ENCODE measurements around the gene FRYL. TPM values are rescaled to one million over a fixed set of nuclear protein-coding genes. Genes with fewer than 3 reads are reported as not detected.
A peak's percentile ranks its signal among the peaks of the same experiment; 100 is the strongest.

The FRYL gene
- polyA plus RNA-seq, 4 donors: 17.0 to 78.4 (median 21.4) TPM

DNA sequence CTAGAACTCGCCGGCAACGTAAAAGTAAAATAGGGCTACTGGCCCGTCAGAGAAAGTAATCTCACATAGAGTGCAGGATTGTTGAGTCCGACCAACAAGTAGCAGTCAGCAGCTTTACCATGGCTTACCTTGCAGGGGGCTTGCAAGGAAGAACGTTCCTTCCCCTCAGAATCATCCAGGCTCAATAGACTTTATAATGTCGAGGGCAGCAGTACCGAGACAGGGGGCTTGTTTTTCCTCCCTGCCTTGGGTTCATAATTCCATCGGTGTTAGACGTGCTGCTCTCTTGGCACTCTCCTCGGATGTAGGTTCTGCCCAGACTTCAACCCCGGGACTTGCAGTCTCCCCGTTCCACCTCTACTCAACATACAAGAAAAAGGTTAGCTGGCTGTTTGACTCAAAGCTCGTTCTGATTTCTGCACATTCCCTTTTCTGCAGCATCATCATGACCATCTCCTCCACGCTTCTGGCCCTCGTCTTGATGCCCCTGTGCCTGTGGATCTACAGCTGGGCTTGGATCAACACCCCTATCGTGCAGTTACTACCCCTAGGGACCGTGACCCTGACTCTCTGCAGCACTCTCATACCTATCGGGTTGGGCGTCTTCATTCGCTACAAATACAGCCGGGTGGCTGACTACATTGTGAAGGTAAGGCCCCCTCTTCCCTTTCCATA lies 295.4 kb downstream of the FRYL start:
- H3K4me3 ChIP-seq (ENCODE audit: low read depth in 1 of 3, low read length in 3 of 3): no peak overlapping the region
- no peaks in the 10 kb centered on the region for H3K9me3 ChIP-seq (ENCODE audit: control insufficient read depth in 2 of 2, insufficient read depth in 1 of 2, low read depth in 1 of 2, low read length in 1 of 2)
- peaks cover 10 to 57% (median 38%) of the 10 kb centered on the region in 3 donors for H3K27me3 ChIP-seq (ENCODE audit: control insufficient read depth in 3 of 3, insufficient read depth in 3 of 3, low read length in 3 of 3)
- no peak overlapping the region for H3K27ac ChIP-seq (ENCODE audit: low read depth in 1 of 3, low read length in 2 of 3)
- DNase-seq (peak in 1 of 2 donors; percentile 20), FAIRE-seq (no peak)
- no peaks in the 10 kb centered on the region for H3K36me3 ChIP-seq (ENCODE audit: control insufficient read depth in 3 of 3, insufficient read depth in 2 of 3, low read depth in 1 of 3, low read length in 3 of 3)
- H3K4me1 ChIP-seq (ENCODE audit: control insufficient read depth in 3 of 3, insufficient read depth in 2 of 3, low read depth in 1 of 3, low read length in 2 of 3): no peaks in the 10 kb centered on the region
- 21 to 33% (median 23%) methylated on average over 22 of the region's 22 CpGs for WGBS, 3 donors

DNA sequence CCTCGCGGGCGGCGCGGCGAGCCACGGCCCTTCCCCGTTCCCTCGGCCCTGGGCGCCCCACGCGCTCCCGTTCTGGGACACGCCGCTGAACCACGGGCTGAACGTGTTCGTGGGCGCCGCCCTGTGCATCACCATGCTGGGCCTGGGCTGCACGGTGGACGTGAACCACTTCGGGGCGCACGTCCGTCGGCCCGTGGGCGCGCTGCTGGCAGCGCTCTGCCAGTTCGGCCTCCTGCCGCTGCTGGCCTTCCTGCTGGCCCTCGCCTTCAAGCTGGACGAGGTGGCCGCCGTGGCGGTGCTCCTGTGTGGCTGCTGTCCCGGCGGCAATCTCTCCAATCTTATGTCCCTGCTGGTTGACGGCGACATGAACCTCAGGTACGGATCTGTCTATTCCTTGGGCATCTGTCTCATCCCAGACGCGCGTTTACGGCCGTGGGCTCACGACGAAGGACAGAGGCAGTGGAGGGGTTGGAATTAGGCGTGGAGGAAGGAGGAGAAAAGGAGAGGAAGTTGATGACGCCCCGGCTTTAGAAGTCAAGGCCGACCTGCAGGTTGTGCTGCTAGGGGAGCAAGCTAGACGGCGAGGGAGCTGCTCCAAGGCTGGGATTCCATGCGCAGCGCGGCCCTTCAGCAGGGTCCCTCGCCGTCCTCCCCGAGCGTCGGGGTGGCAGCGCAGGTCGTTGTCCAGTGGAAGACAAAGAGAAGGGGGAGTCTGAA lies 296.1 kb downstream of the FRYL start:
- Histone ChIP-seq H3K4me3 (ENCODE audit: low read depth in 1 of 3, low read length in 3 of 3) (peak overlapping the region in 1 of 3 donors; percentile 56), H3K36me3 (ENCODE audit: control insufficient read depth in 3 of 3, insufficient read depth in 2 of 3, low read depth in 1 of 3, low read length in 3 of 3) (no peaks in the 10 kb centered on the region), H3K27me3 (ENCODE audit: control insufficient read depth in 3 of 3, insufficient read depth in 3 of 3, low read length in 3 of 3) (peaks cover 7 to 53% (median 35%) of the 10 kb centered on the region in 3 donors), H3K4me1 (ENCODE audit: control insufficient read depth in 3 of 3, insufficient read depth in 2 of 3, low read depth in 1 of 3, low read length in 2 of 3) (no peaks in the 10 kb centered on the region), H3K9me3 (ENCODE audit: control insufficient read depth in 2 of 2, insufficient read depth in 1 of 2, low read depth in 1 of 2, low read length in 1 of 2) (no peaks in the 10 kb centered on the region), H3K27ac (ENCODE audit: low read depth in 1 of 3, low read length in 2 of 3) (no peak overlapping the region)
- FAIRE-seq (no peak), DNase-seq (peak in 1 of 2 donors; percentile 39)
- 8 to 16% (median 8%) methylated on average over 57 to 66 of the region's 66 CpGs for WGBS, 3 donors

DNA sequence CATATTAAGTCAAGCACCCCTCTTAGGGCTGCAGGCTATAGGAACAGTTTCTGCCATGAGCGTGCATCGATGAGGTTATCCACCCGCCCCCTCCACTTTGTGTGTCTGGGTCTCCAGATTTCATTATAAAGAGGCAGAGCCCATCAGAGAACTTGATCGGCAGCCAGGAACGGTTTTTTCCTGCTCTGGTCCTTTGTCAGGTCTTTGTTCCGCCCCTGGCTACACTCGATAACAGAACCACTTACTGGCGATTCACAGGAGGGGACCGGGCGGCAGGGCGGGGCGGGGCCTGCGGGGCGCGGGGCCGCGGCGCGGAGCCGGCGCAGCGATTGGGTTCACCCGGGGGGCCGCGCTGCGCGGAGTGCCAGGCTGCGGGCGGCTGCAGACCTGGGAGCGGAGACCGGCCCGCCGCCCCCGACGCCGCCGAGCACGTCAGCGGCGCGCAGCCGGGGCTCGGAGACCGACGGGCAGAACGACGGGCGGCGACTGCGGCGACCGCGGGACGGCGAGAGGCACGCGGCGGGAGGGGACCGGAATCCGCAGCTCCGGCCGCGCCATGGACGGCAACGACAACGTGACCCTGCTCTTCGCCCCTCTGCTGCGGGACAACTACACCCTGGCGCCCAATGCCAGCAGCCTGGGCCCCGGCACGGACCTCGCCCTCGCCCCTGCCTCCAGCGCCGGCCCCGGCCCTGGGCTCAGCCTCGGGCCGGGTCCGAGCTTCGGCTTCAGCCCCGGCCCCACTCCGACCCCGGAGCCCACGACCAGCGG lies 296.9 kb downstream of the FRYL start, which contains the start of gene SLC10A4:
Gene SLC10A4, plus strand, starts transcription at position 338 of the 771 bp plus-strand sequence. Its CDS starts 219 bp downstream, at position 557.
- Histone ChIP-seq H3K4me1 (ENCODE audit: control insufficient read depth in 3 of 3, insufficient read depth in 2 of 3, low read depth in 1 of 3, low read length in 2 of 3) (no peaks in the 10 kb centered on the region), H3K27ac (ENCODE audit: low read depth in 1 of 3, low read length in 2 of 3) (no peak within 1 kb of the TSS), H3K9me3 (ENCODE audit: control insufficient read depth in 2 of 2, insufficient read depth in 1 of 2, low read depth in 1 of 2, low read length in 1 of 2) (no peaks in the 10 kb centered on the region), H3K4me3 (ENCODE audit: low read depth in 1 of 3, low read length in 3 of 3) (peak within 1 kb of the TSS in 1 of 3 donors; percentile 56), H3K27me3 (ENCODE audit: control insufficient read depth in 3 of 3, insufficient read depth in 3 of 3, low read length in 3 of 3) (peaks cover 7 to 47% (median 32%) of the 10 kb centered on the region in 3 donors), H3K36me3 (ENCODE audit: control insufficient read depth in 3 of 3, insufficient read depth in 2 of 3, low read depth in 1 of 3, low read length in 3 of 3) (no peaks in the 10 kb centered on the region)
- 2 to 6% (median 3%) methylated on average over 64 to 85 of the region's 85 CpGs for WGBS, 3 donors
- no peak for FAIRE-seq
- DNase-seq: peak in 1 of 2 donors; percentile 45

DNA sequence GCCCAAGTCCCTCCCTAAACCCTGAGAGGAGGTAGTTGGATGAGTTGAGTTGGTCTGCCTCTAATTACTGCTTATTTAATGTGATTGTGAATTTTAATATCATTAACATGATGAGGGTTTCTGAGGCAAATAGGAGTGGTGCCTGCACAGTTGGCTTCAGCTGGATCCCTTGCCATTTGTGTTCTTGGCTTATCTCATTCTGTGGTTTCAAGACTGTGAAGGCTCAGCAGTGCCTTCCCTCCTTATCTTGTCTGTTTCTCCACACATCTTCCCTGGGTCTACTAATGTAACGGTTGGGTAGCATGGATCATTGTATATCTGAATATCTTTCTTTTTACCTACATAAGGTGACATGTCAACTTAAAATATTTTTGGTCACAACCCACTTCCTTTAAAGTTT lies 298.5 kb downstream of the FRYL start:
- no peak overlapping the region for H3K4me3 ChIP-seq (ENCODE audit: low read depth in 1 of 3, low read length in 3 of 3)
- peaks cover 7 to 45% (median 28%) of the 10 kb centered on the region in 3 donors for H3K27me3 ChIP-seq (ENCODE audit: control insufficient read depth in 3 of 3, insufficient read depth in 3 of 3, low read length in 3 of 3)
- no peaks in the 10 kb centered on the region for H3K36me3 ChIP-seq (ENCODE audit: control insufficient read depth in 3 of 3, insufficient read depth in 2 of 3, low read depth in 1 of 3, low read length in 3 of 3)
- 88 to 93% (median 89%) methylated on average over 1 of the region's 1 CpG for WGBS, 3 donors
- no peak for DNase-seq
- FAIRE-seq: no peak
- no peak overlapping the region for H3K27ac ChIP-seq (ENCODE audit: low read depth in 1 of 3, low read length in 2 of 3)
- no peaks in the 10 kb centered on the region for H3K9me3 ChIP-seq (ENCODE audit: control insufficient read depth in 2 of 2, insufficient read depth in 1 of 2, low read depth in 1 of 2, low read length in 1 of 2)
- no peaks in the 10 kb centered on the region for H3K4me1 ChIP-seq (ENCODE audit: control insufficient read depth in 3 of 3, insufficient read depth in 2 of 3, low read depth in 1 of 3, low read length in 2 of 3)

DNA sequence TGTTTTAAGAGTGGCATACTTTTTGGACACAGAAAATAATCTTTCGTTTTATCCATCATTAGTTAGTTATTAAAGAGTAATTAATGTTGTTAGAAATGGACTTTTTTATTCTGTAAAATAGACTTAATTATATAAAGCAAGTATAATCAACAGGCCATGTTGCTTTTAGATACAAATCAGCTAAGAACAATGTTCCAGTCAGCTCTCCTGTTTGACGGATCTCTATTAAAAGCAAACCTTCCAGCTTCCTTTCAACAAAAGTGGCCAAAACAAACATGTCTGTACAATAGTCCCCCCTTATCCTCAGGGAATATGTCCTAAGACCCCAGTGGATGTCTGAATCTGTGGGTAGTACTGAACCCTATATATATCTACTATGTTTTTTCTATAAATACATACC lies 301.8 kb downstream of the FRYL start:
- Histone ChIP-seq H3K9me3 (ENCODE audit: control insufficient read depth in 2 of 2, insufficient read depth in 1 of 2, low read depth in 1 of 2, low read length in 1 of 2) (no peaks in the 10 kb centered on the region), H3K36me3 (ENCODE audit: control insufficient read depth in 3 of 3, insufficient read depth in 2 of 3, low read depth in 1 of 3, low read length in 3 of 3) (no peaks in the 10 kb centered on the region), H3K27ac (ENCODE audit: low read depth in 1 of 3, low read length in 2 of 3) (no peak overlapping the region), H3K4me1 (ENCODE audit: control insufficient read depth in 3 of 3, insufficient read depth in 2 of 3, low read depth in 1 of 3, low read length in 2 of 3) (no peaks in the 10 kb centered on the region), H3K4me3 (ENCODE audit: low read depth in 1 of 3, low read length in 3 of 3) (no peak overlapping the region), H3K27me3 (ENCODE audit: control insufficient read depth in 3 of 3, insufficient read depth in 3 of 3, low read length in 3 of 3) (peaks cover under 1 to 29% (median 11%) of the 10 kb centered on the region in 3 donors)
- FAIRE-seq (no peak), DNase-seq (no peak)
- WGBS, 3 donors: 75 to 77% (median 76%) methylated on average over 2 of the region's 2 CpGs

DNA sequence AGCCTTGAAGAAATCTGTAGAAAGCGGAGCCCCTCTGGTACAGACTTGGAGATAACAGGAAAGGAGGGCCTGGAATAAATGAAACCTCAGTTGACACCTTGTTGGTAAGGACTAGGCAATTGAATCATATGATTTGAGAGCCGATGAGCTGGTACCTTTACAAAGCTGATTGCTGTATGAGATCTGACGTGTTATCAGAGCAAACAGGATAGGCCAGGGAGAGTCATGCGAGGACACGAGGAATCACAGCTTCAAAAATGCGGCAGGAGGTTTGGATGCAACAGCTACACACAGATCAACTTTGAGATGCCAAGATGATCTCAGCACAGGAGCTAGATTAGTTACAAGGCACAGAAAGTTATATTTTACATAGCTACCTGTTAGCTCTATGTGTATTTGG lies 304.3 kb downstream of the FRYL start:
- WGBS, 3 donors: 61 to 80% (median 78%) methylated on average over 6 of the region's 6 CpGs

DNA sequence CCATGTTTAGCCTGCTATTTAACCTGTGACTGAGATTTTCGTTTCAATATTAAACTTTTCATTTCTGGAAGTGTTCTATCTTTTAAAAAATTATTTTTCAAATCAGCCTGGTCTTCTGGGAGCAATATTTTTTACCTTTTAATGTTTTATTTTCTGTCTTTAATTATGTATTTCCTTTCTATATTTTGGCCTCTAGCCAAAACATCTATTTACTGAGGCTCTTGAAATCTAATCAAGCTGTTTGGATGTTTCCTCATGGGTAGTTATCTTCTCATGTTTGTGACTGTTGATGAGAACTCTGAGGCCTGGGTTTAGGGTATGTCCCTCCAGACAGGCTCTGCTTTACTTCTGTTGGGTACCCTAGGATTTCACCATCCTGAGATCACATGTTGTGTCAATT lies 307.3 kb downstream of the FRYL start:
- Histone ChIP-seq H3K4me1 (ENCODE audit: control insufficient read depth in 3 of 3, insufficient read depth in 2 of 3, low read depth in 1 of 3, low read length in 2 of 3) (no peaks in the 10 kb centered on the region), H3K27ac (ENCODE audit: low read depth in 1 of 3, low read length in 2 of 3) (no peak overlapping the region), H3K9me3 (ENCODE audit: control insufficient read depth in 2 of 2, insufficient read depth in 1 of 2, low read depth in 1 of 2, low read length in 1 of 2) (no peaks in the 10 kb centered on the region), H3K4me3 (ENCODE audit: low read depth in 1 of 3, low read length in 3 of 3) (no peak overlapping the region), H3K36me3 (ENCODE audit: control insufficient read depth in 3 of 3, insufficient read depth in 2 of 3, low read depth in 1 of 3, low read length in 3 of 3) (no peaks in the 10 kb centered on the region), H3K27me3 (ENCODE audit: control insufficient read depth in 3 of 3, insufficient read depth in 3 of 3, low read length in 3 of 3) (peaks cover 0 to 2% (median 0%) of the 10 kb centered on the region in 3 donors)
- 71 to 83% (median 74%) methylated on average over 1 of the region's 1 CpG for WGBS, 3 donors
- no peak for FAIRE-seq
- DNase-seq: no peak

More for the DNA sequence above, 304.3 kb downstream of the FRYL start:
- DNase-seq: no peak
- no peak overlapping the region for H3K27ac ChIP-seq (ENCODE audit: low read depth in 1 of 3, low read length in 2 of 3)
- H3K4me3 ChIP-seq (ENCODE audit: low read depth in 1 of 3, low read length in 3 of 3): no peak overlapping the region
- H3K4me1 ChIP-seq (ENCODE audit: control insufficient read depth in 3 of 3, insufficient read depth in 2 of 3, low read depth in 1 of 3, low read length in 2 of 3): no peaks in the 10 kb centered on the region
- no peak for FAIRE-seq
- H3K36me3 ChIP-seq (ENCODE audit: control insufficient read depth in 3 of 3, insufficient read depth in 2 of 3, low read depth in 1 of 3, low read length in 3 of 3): no peaks in the 10 kb centered on the region
- no peaks in the 10 kb centered on the region for H3K9me3 ChIP-seq (ENCODE audit: control insufficient read depth in 2 of 2, insufficient read depth in 1 of 2, low read depth in 1 of 2, low read length in 1 of 2)
- peaks cover 0 to 6% (median 3%) of the 10 kb centered on the region in 3 donors for H3K27me3 ChIP-seq (ENCODE audit: control insufficient read depth in 3 of 3, insufficient read depth in 3 of 3, low read length in 3 of 3)

DNA sequence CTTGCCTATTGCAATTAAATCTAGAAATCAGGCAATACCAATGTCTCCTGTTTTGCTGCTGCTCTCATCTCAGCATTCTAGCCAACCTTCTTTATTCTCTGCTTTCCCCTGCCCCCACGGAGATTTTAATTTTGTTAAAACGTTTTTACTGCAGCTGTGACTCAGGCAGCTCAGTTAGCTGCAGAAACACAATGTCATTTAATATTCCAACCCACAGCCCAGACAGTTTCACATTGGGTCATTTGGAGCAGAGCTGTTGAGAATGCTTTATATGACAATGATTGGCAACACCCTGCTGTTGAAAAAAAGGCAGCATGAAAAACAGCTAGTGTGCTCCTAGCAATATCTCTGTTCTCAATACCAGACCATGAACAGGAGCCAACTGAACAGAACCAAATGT lies 309.5 kb downstream of the FRYL start:
- Histone ChIP-seq H3K27ac (ENCODE audit: low read depth in 1 of 3, low read length in 2 of 3) (no peak overlapping the region), H3K9me3 (ENCODE audit: control insufficient read depth in 2 of 2, insufficient read depth in 1 of 2, low read depth in 1 of 2, low read length in 1 of 2) (no peaks in the 10 kb centered on the region), H3K4me3 (ENCODE audit: low read depth in 1 of 3, low read length in 3 of 3) (no peak overlapping the region), H3K4me1 (ENCODE audit: control insufficient read depth in 3 of 3, insufficient read depth in 2 of 3, low read depth in 1 of 3, low read length in 2 of 3) (no peaks in the 10 kb centered on the region), H3K36me3 (ENCODE audit: control insufficient read depth in 3 of 3, insufficient read depth in 2 of 3, low read depth in 1 of 3, low read length in 3 of 3) (no peaks in the 10 kb centered on the region), H3K27me3 (ENCODE audit: control insufficient read depth in 3 of 3, insufficient read depth in 3 of 3, low read length in 3 of 3) (peaks cover 0 to 2% (median 0%) of the 10 kb centered on the region in 3 donors)
- DNase-seq (no peak), FAIRE-seq (no peak)
- WGBS, 3 donors: 33 to 46% (median 35%) methylated on average over 2 of the region's 2 CpGs

All from small intestine (tissue), 7 donors.